ENCODE data around the gene LCE1F. TPM values are rescaled to one million over a fixed set of nuclear protein-coding genes. Genes with fewer than 3 reads are reported as not detected.

The LCE1F gene
- total RNA-seq, 1 experiment from 2014 or later, result not detected

GRCh38 chr1:152795686-152796085 lies 20.7 kb downstream of the LCE1F start:
- H2BK20ac ChIP-seq (ENCODE audit: low read depth, low read length, poor library complexity, severe bottlenecking), result no peak overlapping the region
- no peak overlapping the region for H3K4ac ChIP-seq (ENCODE audit: low read depth, low read length)
- no peaks in the 10 kb centered on the region for H3K4me1 Mint-ChIP-seq
- H3K18ac ChIP-seq (ENCODE audit: insufficient read length, low read depth, low read length), result no peak overlapping the region
- no peak overlapping the region for H2BK15ac ChIP-seq (ENCODE audit: low read depth, low read length)
- no peaks in the 10 kb centered on the region for H4K20me1 ChIP-seq (ENCODE audit: control insufficient read depth, insufficient read depth, insufficient read length)
- H2BK5ac ChIP-seq (ENCODE audit: insufficient read length, low read length), result no peak overlapping the region
- H3K27ac Mint-ChIP-seq, result no peak overlapping the region
- H3K9me3 ChIP-seq (ENCODE audit: control insufficient read depth, low read depth, low read length), result peaks cover 55% of the 10 kb centered on the region
- no peak overlapping the region for H2BK120ac ChIP-seq (ENCODE audit: low read depth, low read length, poor library complexity, severe bottlenecking)
- H3T11ph ChIP-seq (ENCODE audit: low read length), result no peak overlapping the region
- H3K27me3 ChIP-seq (ENCODE audit: insufficient read depth, low read length), result no peaks in the 10 kb centered on the region; the same call in 1 of the 2 replicates
- H2AK5ac ChIP-seq (ENCODE audit: insufficient read length, low read length), result no peak overlapping the region
- H3K4me2 ChIP-seq (ENCODE audit: insufficient read depth, insufficient read length, low read length), result no peak overlapping the region
- H3K4me1 ChIP-seq (ENCODE audit: insufficient read depth, low read length), result no peaks in the 10 kb centered on the region
- no peak overlapping the region for H2BK12ac ChIP-seq (ENCODE audit: insufficient read length, low read depth, low read length)
- no peak overlapping the region for H4K8ac ChIP-seq (replicated peaks; ENCODE audit: insufficient read length, low read depth, low read length)
- H3K9me3 Mint-ChIP-seq, result peaks cover 88 to 93% of the 10 kb centered on the region in 2 experiments
- H3K27me3 Mint-ChIP-seq (ENCODE audit: low read depth), result no peaks in the 10 kb centered on the region
- no peak for DNase-seq
- H3K9ac ChIP-seq (ENCODE audit: extremely low read depth, insufficient read length, low read length), result no peak overlapping the region
- H3K27ac ChIP-seq (ENCODE audit: insufficient read length, low read depth, low read length), result no peak overlapping the region
- no peak overlapping the region for H4K91ac ChIP-seq (ENCODE audit: insufficient read length, low read depth, low read length)
- WGBS (ENCODE audit: extremely low coverage, insufficient read length, low lambda C conversion rate), result no CpG with 5 or more reads among the region's 4 CpGs
- H3K14ac ChIP-seq (ENCODE audit: insufficient read depth, low read length), result no peak overlapping the region
- peaks cover 4 to 21% (median 8%) of the 10 kb centered on the region in 3 experiments for H3K36me3 Mint-ChIP-seq (ENCODE audit: insufficient read depth in 1 of 3, low read depth in 3 of 3)
- no peak overlapping the region for H3K4me3 Mint-ChIP-seq
- H3K79me2 ChIP-seq (ENCODE audit: insufficient read depth, low read length), result no peaks in the 10 kb centered on the region
- no peak overlapping the region for H4K5ac ChIP-seq (ENCODE audit: insufficient read length, low read depth, low read length)
- H3K23me2 ChIP-seq (ENCODE audit: insufficient read length, low read depth, low read length, poor library complexity, severe bottlenecking), result no peaks in the 10 kb centered on the region
- TF ChIP-seq, protein P1, sequence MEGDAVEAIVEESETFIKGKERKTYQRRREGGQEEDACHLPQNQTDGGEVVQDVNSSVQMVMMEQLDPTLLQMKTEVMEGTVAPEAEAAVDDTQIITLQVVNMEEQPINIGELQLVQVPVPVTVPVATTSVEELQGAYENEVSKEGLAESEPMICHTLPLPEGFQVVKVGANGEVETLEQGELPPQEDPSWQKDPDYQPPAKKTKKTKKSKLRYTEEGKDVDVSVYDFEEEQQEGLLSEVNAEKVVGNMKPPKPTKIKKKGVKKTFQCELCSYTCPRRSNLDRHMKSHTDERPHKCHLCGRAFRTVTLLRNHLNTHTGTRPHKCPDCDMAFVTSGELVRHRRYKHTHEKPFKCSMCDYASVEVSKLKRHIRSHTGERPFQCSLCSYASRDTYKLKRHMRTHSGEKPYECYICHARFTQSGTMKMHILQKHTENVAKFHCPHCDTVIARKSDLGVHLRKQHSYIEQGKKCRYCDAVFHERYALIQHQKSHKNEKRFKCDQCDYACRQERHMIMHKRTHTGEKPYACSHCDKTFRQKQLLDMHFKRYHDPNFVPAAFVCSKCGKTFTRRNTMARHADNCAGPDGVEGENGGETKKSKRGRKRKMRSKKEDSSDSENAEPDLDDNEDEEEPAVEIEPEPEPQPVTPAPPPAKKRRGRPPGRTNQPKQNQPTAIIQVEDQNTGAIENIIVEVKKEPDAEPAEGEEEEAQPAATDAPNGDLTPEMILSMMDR (conservative IDR thresholded peaks at IDR 0.05), result no peak
- no peak overlapping the region for H2AFZ ChIP-seq (ENCODE audit: low read length)
- H3K23ac ChIP-seq (ENCODE audit: insufficient read length, low read depth, low read length), result no peak overlapping the region
- H3K56ac ChIP-seq (ENCODE audit: insufficient read length, low read depth, low read length), result no peak overlapping the region
- no peaks in the 10 kb centered on the region for H3K79me1 ChIP-seq (ENCODE audit: insufficient read depth, low read depth, low read length, poor library complexity, severe bottlenecking)
